ENCODE measurements around the gene FOXI3.

Gene FOXI3

DNA sequence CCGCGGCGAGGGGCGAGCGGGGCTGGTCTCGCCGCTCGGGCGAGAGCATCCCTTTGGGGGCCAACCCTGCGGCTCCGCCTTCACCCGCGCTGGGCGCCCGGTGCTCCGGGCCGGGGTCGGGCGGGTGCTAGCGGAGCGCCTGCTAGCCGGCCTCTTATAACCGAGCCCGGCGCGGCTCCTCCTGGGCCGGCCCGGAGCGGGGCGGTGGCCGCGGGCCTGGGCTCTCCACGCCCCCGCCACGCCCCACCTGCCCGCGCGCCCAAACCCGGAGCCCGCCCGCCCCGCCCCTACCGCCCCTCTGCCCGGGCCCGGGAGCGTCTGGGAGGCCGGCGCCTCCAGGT is at the start of gene FOXI3:
Gene FOXI3 (minus strand): TSS at position 129 of the 341 bp plus-strand sequence. CDS start 158 bp downstream, outside the sequence.
- DNase-seq = peak; percentile 20

- DNase-seq = no peak
Measured at GRCh38 chr2:88500691-88501090, 48.2 kb upstream of the FOXI3 start.

DNA sequence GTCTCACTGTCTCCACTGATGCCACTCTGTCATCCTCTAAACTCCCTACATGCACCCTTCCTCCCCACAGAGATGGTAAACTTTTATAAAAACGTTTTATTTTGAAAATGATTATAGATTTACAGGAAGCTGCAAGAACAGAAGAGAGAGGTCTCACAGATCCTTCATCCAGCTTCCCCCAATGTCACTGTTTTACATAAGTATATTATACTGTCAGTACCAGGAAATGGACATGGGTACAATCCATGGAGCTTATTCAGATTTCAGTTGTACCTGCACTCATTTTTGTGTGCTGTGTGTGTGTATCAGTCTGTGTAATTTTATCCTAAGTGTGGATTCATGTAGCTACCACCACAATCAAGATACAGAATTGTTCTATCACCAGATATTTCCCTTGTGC is 46.7 kb upstream of the FOXI3 start:
- no peak for DNase-seq

DNA sequence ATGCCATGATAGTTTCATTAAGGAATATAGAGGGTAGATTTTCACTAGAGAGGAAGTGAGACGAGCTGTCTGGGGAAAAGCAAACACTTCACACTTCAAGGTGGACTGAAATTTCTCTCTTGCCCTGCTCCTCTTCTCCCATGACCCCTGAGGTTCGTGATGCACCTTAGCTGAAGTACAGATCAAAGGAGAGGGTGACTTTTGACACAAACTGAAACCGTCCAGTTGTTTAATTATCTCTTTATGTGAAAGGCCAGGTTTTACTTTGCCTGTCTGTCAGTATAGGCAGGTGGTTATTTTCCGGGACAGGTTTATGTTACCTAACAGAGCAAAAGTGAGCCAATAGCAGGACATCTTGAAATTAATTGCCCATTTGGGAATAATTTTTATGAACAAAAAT is 41.0 kb upstream of the FOXI3 start:
- no peak for DNase-seq

DNA sequence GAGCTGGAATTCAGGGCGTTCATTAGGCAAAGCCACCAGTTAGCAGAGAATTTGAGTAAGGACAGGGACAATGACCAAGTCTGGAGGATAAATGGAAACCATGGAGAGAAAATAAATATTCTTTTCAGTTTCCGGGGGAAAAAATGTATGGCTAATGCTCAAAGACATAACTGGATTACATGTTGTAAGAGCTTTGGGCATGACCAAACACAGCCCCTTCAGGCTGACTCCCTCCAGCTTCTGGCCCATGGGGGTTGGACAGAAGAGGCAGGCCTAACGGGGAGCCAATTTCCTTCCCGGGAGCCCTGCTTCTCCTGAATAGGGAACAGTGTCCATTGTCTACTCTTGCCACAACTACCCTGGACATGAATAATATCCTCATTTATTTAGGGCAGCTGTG is 39.5 kb upstream of the FOXI3 start:
- DNase-seq = no peak

GRCh38 chr2:88489181-88489580 is 36.7 kb upstream of the FOXI3 start:
- DNase-seq = no peak

- no peak for DNase-seq
Measured at GRCh38 chr2:88483200-88483599, 30.7 kb upstream of the FOXI3 start.

DNA sequence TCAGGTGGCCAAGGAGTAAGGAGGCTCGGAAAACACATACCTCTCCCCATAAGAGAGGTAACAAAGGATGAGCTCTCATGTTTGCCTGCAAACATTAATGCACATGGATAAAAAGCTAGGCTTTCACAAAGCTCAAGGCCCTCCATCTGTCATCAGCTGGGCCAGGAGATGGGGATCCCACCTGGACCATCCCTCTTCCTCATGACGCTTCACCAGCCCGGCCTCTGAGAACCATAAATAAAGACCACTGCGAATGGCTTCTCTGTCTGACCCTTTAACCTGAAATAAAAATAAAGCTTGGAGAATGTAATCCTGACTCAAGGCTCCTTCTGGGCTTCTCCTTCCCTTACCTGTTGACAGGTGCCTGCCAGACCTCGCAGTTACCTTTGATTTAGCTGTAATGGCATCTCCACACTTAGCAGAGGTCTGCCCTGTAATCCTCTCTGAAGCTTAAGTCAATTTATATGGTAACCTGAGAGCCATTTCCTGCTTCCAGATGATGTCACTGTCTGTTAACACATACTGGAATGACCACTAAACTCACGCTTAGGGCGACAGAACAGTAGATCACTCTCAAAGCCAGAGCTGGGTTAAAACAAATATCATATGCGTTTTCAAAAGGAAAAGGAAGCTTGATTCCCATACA is 29.3 kb upstream of the FOXI3 start:
- DNase-seq = no peak

- no peak for DNase-seq
Measured at GRCh38 chr2:88472811-88473210, 20.3 kb upstream of the FOXI3 start.

DNA sequence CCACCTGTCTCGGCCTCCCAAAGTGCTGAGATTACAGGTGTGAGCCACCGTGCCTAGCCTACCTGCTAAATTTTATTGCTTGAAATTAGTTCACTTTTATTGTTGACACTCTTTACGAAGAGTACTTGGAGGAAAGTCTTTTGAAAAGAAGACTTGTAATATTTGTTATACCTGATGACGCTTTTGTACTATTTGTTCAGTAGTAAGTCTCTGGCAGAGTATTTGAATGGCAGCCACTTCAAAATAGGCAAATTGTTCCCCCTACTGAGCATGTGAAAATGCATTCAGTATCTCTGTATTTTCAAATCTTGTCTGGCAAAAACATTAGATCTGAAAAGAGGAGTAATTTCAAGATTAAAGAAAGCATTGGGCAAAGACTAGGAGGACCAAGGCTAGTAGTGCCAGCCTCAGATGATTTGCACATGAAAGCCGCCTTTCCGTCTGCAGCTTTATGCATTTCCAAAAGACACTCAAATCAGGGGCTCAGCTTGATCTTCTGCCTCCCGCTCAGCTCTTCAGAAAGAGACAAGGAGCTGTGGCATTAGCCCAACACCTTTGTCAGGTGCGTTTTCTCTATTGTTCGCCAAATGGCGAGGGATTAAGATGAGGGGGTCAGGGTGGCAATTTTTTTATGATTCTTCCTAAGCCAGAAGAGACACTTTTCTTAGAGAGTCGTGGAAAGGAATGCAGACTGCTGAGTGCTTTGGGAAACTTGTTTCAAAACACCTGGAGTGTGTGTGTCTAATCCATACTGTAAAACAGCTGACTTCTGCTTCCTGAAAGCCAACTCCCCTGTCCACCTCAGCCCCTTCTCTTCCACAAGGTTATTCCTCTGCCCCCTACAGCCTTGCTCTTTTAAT is 18.8 kb upstream of the FOXI3 start:
- DNase-seq = no peak

GRCh38 chr2:88469202-88470114 is 17.0 kb upstream of the FOXI3 start:
- no peak for DNase-seq

DNA sequence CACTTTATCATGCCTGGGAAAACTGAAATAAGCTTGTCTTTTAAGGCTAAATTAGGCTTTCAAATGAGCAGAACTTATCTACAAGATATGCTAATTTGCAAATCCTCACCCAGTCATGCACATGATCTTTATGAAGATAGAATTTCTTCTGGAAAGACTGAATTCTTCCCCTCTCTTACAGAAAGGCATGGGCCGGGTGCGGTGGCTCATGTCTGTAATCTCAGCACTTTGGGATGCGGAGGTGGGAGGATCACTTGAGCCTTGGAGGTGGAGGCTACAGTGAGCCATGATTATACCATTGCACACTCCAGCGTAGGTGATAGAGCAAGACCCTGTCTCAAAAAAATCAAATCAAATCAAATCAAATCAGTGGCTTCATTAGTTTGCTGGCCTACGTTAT is 11.7 kb upstream of the FOXI3 start:
- DNase-seq = no peak

DNA sequence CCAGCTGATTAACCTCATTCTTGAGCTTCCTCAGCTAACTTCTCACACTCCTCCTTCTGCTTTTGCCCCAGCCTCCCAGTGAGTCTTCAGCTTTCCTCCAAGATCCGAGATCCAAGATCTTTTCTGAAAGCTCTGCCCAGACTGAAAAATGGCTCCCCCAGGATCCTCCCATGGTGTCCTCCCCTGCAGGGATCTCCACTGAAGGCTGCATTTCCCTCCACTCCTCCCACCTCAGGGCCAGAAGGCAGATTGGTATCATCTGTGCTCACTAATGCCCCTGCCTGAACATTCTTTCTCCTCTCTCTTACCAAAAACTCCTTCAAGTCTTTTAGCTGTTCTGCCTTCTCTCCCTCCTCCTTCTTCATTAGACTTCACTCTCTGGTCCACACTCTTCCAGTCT is 6.1 kb upstream of the FOXI3 start:
- DNase-seq = no peak

DNA sequence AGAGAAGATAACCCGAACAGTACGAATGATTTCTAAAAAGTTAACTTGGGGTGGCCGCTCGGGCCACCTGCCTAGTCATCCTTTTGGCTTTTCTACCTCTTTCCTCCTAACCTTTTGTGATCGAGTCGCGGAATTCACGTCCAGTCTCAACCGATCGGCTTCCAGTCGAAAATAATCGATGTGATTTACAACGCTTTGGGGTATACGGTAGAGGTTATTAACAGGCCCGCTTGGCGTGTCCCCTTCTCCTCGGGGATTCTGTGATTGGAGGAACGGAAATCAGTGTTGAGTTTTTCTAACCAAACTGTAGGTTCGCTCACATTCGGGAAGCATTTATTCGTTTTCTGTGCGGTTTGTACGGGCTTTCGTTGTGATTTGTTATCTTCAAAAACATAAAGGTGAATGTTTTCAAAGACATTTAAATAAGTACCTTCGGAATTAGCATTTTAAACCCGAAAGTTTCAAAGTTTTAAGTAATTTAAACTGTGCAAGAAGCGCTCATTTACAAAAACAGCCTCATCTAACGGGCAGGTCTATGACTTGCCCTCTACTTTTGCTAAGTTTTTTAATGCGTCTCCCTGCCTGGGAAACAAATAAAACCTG is 588 bp upstream of the FOXI3 start:
- no peak for DNase-seq

GRCh38 chr2:88451811-88452564 is 505 bp downstream of the FOXI3 start:
- peak; percentile 28 for DNase-seq

DNA sequence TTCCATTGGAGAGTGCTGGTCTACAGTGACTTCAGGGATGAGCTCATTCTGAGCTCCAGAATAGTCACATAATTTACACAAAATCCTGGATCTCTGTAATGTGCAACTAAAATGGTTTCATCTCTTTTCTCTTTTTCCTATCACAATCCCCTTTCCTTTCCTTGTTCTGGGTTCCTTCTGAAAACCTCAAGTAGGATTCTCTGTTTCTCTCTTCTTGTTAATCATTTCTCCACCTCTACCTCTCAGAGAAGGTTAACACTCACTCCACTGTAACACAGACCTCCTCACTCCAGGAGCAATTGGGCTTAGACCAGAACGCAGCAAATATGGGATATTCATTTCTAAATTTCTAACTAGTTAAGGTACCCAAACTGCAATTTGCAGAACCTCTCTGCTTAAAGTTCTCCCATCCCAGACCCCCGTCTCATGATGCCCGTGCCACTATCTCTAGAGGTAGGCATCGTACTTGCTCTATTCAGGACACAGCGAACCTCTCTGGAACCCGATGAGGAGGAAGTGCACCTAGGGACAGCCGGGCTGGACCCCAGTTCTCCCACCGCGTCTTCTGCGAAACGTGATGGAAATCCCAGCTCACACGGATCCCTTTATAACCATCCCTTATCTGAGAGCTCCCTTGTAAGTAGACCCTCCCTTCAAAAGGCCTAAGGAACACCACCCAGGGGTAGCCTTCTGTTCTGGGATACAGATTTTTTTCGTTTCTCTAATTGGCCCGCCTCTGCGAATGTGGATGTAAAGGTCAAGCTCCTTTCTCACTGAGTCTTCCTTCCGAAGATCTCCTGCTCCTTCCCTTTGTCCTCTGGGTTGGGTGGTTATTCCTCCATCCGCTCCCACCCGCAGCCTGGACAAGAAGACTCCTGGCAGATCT is 1.3 kb downstream of the FOXI3 start:
- no peak for DNase-seq

DNA sequence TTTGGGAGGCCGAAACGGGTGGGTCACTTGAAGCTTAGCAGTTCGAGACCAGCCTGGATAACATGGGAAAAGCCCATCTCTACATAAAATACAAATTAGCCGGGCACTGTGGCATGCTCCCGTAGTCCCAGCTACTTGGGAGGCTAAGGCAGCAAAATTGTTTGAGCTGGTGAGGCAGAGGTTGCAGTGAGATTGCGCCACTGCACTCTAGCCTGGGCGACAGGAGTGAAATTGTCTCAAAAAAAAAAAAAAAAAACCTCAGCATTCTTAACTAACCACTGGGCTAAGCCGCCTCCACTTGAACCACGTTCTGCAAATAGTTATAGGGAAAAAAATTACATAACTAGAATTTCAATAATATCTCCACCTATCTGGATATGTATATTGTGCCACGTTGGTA is 2.3 kb downstream of the FOXI3 start:
- DNase-seq = no peak

DNA sequence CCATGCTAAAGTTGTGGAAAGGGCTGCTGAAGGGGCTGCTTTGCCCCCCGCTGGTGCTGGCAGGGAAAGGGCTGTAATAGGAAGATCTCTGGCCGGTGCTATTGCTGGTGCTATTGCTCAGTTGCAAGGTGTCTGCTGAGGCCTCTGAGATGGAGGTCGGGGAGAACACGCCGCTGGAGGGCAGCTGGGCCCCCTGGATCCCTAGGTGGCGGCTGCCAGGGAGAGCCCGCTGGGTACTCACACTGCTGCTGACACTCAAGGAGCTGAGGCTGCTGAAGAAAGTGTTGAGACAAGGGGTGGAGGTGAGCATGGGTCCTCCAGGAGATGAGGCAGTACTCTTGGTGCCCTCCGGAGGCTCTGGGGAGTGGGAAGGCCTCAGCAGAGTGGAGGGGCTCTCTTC is 4.2 kb downstream of the FOXI3 start:
- DNase-seq = no peak

GRCh38 chr2:88443353-88443938 is 9.0 kb downstream of the FOXI3 start:
- DNase-seq = no peak

DNA sequence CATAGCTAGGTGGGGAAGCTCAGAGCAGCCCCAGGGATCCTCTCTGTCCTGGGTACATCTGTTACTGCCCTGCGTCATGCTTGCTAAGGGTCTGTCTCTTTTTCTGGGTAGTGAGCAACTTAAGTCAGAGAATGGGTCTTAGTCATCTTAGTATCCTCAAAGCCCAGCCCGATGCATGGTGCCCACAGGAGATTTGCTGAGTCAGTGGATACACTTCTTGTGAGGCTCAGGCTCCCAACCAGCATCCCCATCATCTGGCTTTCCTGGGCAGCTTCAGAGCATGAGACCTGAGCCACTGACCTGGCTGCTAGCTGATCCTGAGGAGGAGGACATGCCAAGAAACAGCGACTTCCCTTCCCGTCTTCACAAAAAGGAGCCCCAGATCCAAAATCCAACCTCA is 10.0 kb downstream of the FOXI3 start:
- DNase-seq = no peak

- DNase-seq = no peak
Measured at GRCh38 chr2:88442061-88442460, 10.4 kb downstream of the FOXI3 start.

All from stimulated activated CD4-positive, alpha-beta T cell treated with anti-CD3 and anti-CD28 coated beads, Interleukin-15, amount 100 ng/mL, for 24 hours (primary cell).